GM12892 (cell line): Measurements from ENCODE around the gene NAV3.

Experiments used
- POLR2A ChIP-seq: IDR thresholded peaks from 2 replicates; pipeline ENCODE4 v1.6.1; 2011; ENCODE audit warnings: low read depth, low read length, control low read depth
- POLR2AphosphoS5 ChIP-seq: IDR thresholded peaks from 2 replicates; pipeline ENCODE4 v1.6.1; 2011; ENCODE audit warnings: low read depth, low read length, control low read depth
- TAF1 ChIP-seq: IDR thresholded peaks from 2 replicates; pipeline ENCODE4 v1.6.1; 2011; ENCODE audit warnings: low read depth, mild to moderate bottlenecking, control low read depth, low read length, borderline replicate concordance

DNA sequence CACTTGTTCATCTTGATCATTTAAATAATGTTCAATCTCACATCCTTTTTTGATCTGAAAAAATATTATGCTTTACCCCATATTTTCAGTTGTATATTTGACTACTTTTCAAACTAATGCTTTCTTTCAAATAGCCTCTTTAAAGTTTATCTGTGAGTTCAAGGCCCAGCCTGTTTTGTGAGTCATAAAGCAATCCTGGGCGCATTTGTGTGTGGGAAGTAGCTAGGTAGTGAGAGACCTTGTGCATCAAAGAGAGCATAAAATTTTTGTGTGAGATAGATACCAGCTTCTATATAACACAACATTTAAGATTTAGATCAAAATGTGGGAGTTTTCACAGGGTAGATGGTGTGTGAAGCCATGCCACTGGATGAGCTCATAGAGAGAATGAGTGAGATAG lies 405.6 kb downstream of the NAV3 start:
- TF ChIP-seq POLR2A: no peak
- TF ChIP-seq POLR2AphosphoS5: no peak
- TF ChIP-seq TAF1: no peak
